Jurkat, Clone E6-1 (cell line): Measurements from ENCODE around the gene GCNT2. TPM values are rescaled to one million over a fixed set of nuclear protein-coding genes. Genes with fewer than 3 reads are reported as not detected.
A peak's percentile ranks its signal among the peaks of the same experiment; 100 is the strongest.
"Not testable (repeated sequence)": the region's sequence is repeated elsewhere in the genome, so short reads cannot be mapped to it uniquely, and the experiment has no call there.

ENCODE experiments used
- DNase-seq: peaks from one replicate; pipeline ENCODE4 v3.0.0-alpha.2; 2011; ENCODE audit warnings: low read depth, low spot score
- H3K4me3 ChIP-seq: 2 replicates; pipeline ENCODE4 v1.5.1; 2011; ENCODE audit warnings: mild to moderate bottlenecking, low read length, control low read depth, moderate library complexity
- polyA plus RNA-seq: library from polyadenylated mRNA; unstranded; fragments of >200 nt; gene quantifications from one replicate; pipeline ENCODE4 v1.2.1, GENCODE V29; 2012; ENCODE audit warnings: missing spikeins; ENCODE audit not compliant: insufficient read length, insufficient read depth

Gene GCNT2
- polyA plus RNA-seq = not detected

- no peak within 1 kb of the TSS for H3K4me3 ChIP-seq
- DNase-seq = no peak
Measured at GRCh38 chr6:10521104-10521808, at the start of gene GCNT2. Gene GCNT2 (plus strand): TSS chr6:10521351. CDS start chr6:10528912, 7,561 bp downstream.

GRCh38 chr6:10472634-10473033, 48.5 kb upstream of the GCNT2 start:
- DNase-seq = no peak
- no peak overlapping the region for H3K4me3 ChIP-seq

- H3K4me3 ChIP-seq = no peak overlapping the region
- peak; percentile 46 for DNase-seq
Measured at GRCh38 chr6:10478187-10479040, 42.7 kb upstream of the GCNT2 start.

- no peak overlapping the region for H3K4me3 ChIP-seq
- DNase-seq = no peak
Measured at GRCh38 chr6:10479939-10480700, 41.0 kb upstream of the GCNT2 start.

GRCh38 chr6:10481101-10481500, 40.0 kb upstream of the GCNT2 start:
- no peak for DNase-seq

GRCh38 chr6:10482636-10483257, 38.4 kb upstream of the GCNT2 start:
- no peak for DNase-seq
- no peak overlapping the region for H3K4me3 ChIP-seq

More at GRCh38 chr6:10481101-10481500, 40.0 kb upstream of the GCNT2 start:
- H3K4me3 ChIP-seq = no peak overlapping the region

GRCh38 chr6:10484912-10485311, 36.2 kb upstream of the GCNT2 start:
- no peak for DNase-seq
- H3K4me3 ChIP-seq = no peak overlapping the region

GRCh38 chr6:10485406-10485805, 35.7 kb upstream of the GCNT2 start:
- no peak for DNase-seq
- no peak overlapping the region for H3K4me3 ChIP-seq

- no peak overlapping the region for H3K4me3 ChIP-seq
- no peak for DNase-seq
Measured at GRCh38 chr6:10486215-10486614, 34.9 kb upstream of the GCNT2 start.

GRCh38 chr6:10486944-10487588, 34.1 kb upstream of the GCNT2 start:
- H3K4me3 ChIP-seq, DNase-seq: not testable (repeated sequence)

GRCh38 chr6:10487668-10488327, 33.4 kb upstream of the GCNT2 start:
- DNase-seq = no peak
- H3K4me3 ChIP-seq = no peak overlapping the region

- H3K4me3 ChIP-seq = no peak overlapping the region
- DNase-seq = no peak
Measured at GRCh38 chr6:10491463-10491862, 29.7 kb upstream of the GCNT2 start.

- not testable (repeated sequence) for DNase-seq, H3K4me3 ChIP-seq
Measured at GRCh38 chr6:10491905-10492304, 29.2 kb upstream of the GCNT2 start.

GRCh38 chr6:10495029-10495428, 26.1 kb upstream of the GCNT2 start:
- no peak for DNase-seq
- no peak overlapping the region for H3K4me3 ChIP-seq

- no peak for DNase-seq
- no peak overlapping the region for H3K4me3 ChIP-seq
Measured at GRCh38 chr6:10505529-10505928, 15.6 kb upstream of the GCNT2 start.

- no peak overlapping the region for H3K4me3 ChIP-seq
Measured at GRCh38 chr6:10507298-10507697, 13.9 kb upstream of the GCNT2 start.

GRCh38 chr6:10507715-10508114, 13.4 kb upstream of the GCNT2 start:
- H3K4me3 ChIP-seq = no peak overlapping the region
- DNase-seq = no peak

More at GRCh38 chr6:10507298-10507697, 13.9 kb upstream of the GCNT2 start:
- no peak for DNase-seq
